ENCODE data around the gene UIMC1. TPM values are rescaled to one million over a fixed set of nuclear protein-coding genes. Genes with fewer than 3 reads are reported as not detected.

UIMC1 gene
- polyA plus RNA-seq, 1 of the 3 experiments (the other 2 are of a cell fraction) = 19.9 TPM

DNA sequence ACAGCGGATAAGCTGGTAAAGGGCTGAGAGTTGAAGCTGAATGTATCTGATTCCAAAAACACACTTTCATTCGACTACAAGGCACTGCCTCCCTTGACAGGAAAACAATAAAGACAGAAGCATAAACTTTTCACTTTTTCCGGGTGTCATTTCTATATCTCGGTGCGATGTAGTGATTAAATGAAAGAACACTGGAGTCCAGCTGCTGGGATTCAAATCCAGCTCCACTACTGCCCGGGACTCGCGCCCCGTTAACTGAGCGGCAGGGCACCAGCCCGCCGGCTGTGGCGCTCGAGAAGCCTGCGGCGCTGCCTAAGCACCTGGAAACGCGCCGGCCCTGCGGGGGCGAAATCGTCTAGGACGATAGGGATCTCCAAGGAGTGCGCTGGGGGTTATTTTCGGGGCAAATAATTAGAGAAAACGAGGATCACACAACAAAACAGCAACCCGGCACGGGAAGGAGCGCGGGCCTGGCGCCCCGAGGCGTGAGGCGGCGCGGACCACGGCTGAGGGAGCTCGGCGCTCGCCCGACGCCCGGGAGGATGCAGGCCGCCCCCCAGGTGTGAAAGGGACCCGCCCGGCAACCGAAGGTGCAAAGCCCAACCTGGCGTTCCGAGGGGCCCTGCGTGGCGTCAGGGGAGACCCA, 837 bp downstream of the UIMC1 start:
- no peaks in the 10 kb centered on the region for H3K27me3 ChIP-seq (ENCODE audit: insufficient read depth)
- H3K9me2 ChIP-seq = no peaks in the 10 kb centered on the region
- peak overlapping the region; percentile 75 for H2AFZ ChIP-seq (ENCODE audit: low read depth)
- peak overlapping the region; percentile 96 for H3K9ac ChIP-seq
- peaks cover 57% of the 10 kb centered on the region for H3K79me2 ChIP-seq (ENCODE audit: insufficient read depth)
- H3K9me3 ChIP-seq = no peaks in the 10 kb centered on the region
- POLR2A ChIA-PET = interaction anchor here (0.6 to 1.1 kb wide), 5 partner anchors 12 to 475 kb away, joined by 3 to 4 read pairs (median 3); no protein-coding TSS in a partner anchor
- peak; percentile 68 for DNase-seq
- H3F3A ChIP-seq (replicated peaks; ENCODE audit: insufficient read depth) = no peaks in the 10 kb centered on the region
- no peak for TF ChIP-seq RFX5 (IDR thresholded peaks at IDR 0.05; ENCODE audit: low read length)
- no peak for TF ChIP-seq JUND (IDR thresholded peaks at IDR 0.05)
- TF ChIP-seq RXRA (IDR thresholded peaks at IDR 0.05; ENCODE audit: borderline replicate concordance, low read depth) = no peak
- TF ChIP-seq USF1 (IDR thresholded peaks at IDR 0.05; ENCODE audit: borderline replicate concordance, low read depth) = no peak
- TF ChIP-seq RAD21 (IDR thresholded peaks at IDR 0.05; ENCODE audit: low read length) = 0 out of 2 replicates have a peak, but pooled peaks have one; percentile 9
- TF ChIP-seq, protein P1, sequence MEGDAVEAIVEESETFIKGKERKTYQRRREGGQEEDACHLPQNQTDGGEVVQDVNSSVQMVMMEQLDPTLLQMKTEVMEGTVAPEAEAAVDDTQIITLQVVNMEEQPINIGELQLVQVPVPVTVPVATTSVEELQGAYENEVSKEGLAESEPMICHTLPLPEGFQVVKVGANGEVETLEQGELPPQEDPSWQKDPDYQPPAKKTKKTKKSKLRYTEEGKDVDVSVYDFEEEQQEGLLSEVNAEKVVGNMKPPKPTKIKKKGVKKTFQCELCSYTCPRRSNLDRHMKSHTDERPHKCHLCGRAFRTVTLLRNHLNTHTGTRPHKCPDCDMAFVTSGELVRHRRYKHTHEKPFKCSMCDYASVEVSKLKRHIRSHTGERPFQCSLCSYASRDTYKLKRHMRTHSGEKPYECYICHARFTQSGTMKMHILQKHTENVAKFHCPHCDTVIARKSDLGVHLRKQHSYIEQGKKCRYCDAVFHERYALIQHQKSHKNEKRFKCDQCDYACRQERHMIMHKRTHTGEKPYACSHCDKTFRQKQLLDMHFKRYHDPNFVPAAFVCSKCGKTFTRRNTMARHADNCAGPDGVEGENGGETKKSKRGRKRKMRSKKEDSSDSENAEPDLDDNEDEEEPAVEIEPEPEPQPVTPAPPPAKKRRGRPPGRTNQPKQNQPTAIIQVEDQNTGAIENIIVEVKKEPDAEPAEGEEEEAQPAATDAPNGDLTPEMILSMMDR (IDR thresholded peaks at IDR 0.05) = peak; percentile 56
- no peak for TF ChIP-seq MAX (IDR thresholded peaks at IDR 0.05; ENCODE audit: low read depth)
- TF ChIP-seq TAF1 (IDR thresholded peaks at IDR 0.05; ENCODE audit: borderline replicate concordance, low read depth, low read length) = 0 out of 2 replicates have a peak, but pooled peaks have one; percentile 11
- no peak for TF ChIP-seq MEF2A (IDR thresholded peaks at IDR 0.05; ENCODE audit: borderline replicate concordance, low read depth)
- TF ChIP-seq RCOR1 (IDR thresholded peaks at IDR 0.05; ENCODE audit: low read length) = no peak
- TF ChIP-seq POLR2AphosphoS5 (IDR thresholded peaks at IDR 0.05; ENCODE audit: low read depth, low read length) = no peak
- TF ChIP-seq MXI1 (IDR thresholded peaks at IDR 0.05; ENCODE audit: low read depth, low read length) = 0 out of 2 replicates have a peak, but pooled peaks have one; percentile 15
- H3K4me1 ChIP-seq (ENCODE audit: control insufficient read depth in 1 of 2, insufficient read depth in 2 of 2, low read depth in 1 of 2, low read length in 1 of 2) = peaks cover 8% of the 10 kb centered on the region in 2 experiments; a peak in 3 of 4 replicates
- peak overlapping the region; percentile 73 to 86 for H3K4me3 ChIP-seq (ENCODE audit: low read depth in 2 of 2, low read length in 1 of 2)
- peak overlapping the region; percentile 85 to 88 for H3K27ac ChIP-seq (ENCODE audit: low read depth in 2 of 2, low read length in 1 of 2)
- peaks cover 0 to 9% of the 10 kb centered on the region in 2 experiments for H3K36me3 ChIP-seq (replicated peaks in 1 of 2; ENCODE audit: control insufficient read depth in 1 of 2, insufficient read depth in 2 of 2, low read length in 1 of 2)
- CTCF ChIA-PET = interaction anchor here (0.6 to 5.2 kb wide), 11 partner anchors 13 to 348 kb away, joined by 3 to 21 read pairs (median 3); partner anchors contain the start of gene ZNF346
- WGBS (ENCODE audit: low lambda C conversion rate) = 2% methylated on average over 35 of the region's 51 CpGs
- peak overlapping the region; percentile 91 for H3K4me2 ChIP-seq
- H4K20me1 ChIP-seq (ENCODE audit: insufficient read depth) = peaks cover 43% of the 10 kb centered on the region

DNA sequence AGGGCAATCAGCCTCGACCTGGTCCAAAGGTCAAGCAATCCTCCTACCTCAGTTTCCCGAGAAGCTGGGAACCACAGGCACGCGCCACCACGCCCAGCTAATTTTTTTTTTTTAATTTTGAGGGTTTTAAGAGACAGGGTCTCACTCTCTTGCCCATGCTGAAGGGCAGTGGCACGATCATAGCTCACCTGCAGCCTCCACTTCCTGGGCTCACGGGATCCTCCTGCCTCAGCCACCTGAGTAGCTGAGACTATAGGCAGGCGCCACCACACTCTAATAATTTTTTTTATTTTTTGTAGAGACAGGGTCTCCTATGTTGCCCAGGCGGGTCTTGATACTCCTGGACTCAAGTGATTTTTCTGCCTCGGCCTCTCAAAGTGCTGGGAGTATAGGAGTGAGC, 1.6 kb downstream of the UIMC1 start:
- H3K27ac ChIP-seq (ENCODE audit: low read depth in 2 of 2, low read length in 1 of 2) = no peak overlapping the region
- peak overlapping the region; percentile 73 to 86 for H3K4me3 ChIP-seq (ENCODE audit: low read depth in 2 of 2, low read length in 1 of 2)
- POLR2A ChIA-PET = interaction anchor here (0.6 to 1.0 kb wide), 3 partner anchors 11 to 187 kb away, joined by 3 to 4 read pairs (median 3); no protein-coding TSS in a partner anchor
- 90% methylated on average over 10 of the region's 10 CpGs for WGBS (ENCODE audit: low lambda C conversion rate)
- peak overlapping the region; percentile 96; the same call in 1 of the 2 replicates for H3K9ac ChIP-seq
- H3K4me1 ChIP-seq (ENCODE audit: control insufficient read depth in 1 of 2, insufficient read depth in 2 of 2, low read depth in 1 of 2, low read length in 1 of 2) = peaks cover 8% of the 10 kb centered on the region in 2 experiments; a peak in 3 of 4 replicates
- no peak for DNase-seq
- H3F3A ChIP-seq (replicated peaks; ENCODE audit: insufficient read depth) = no peaks in the 10 kb centered on the region
- H2AFZ ChIP-seq (ENCODE audit: low read depth) = no peak overlapping the region
- peaks cover 0 to 10% of the 10 kb centered on the region in 2 experiments for H3K36me3 ChIP-seq (replicated peaks in 1 of 2; ENCODE audit: control insufficient read depth in 1 of 2, insufficient read depth in 2 of 2, low read length in 1 of 2)
- peaks cover 51% of the 10 kb centered on the region for H4K20me1 ChIP-seq (ENCODE audit: insufficient read depth)
- CTCF ChIA-PET = interaction anchor here (0.6 to 5.2 kb wide), 11 partner anchors 12 to 347 kb away, joined by 3 to 21 read pairs (median 3); partner anchors contain the start of gene ZNF346
- H3K79me2 ChIP-seq (ENCODE audit: insufficient read depth) = peaks cover 65% of the 10 kb centered on the region
- H3K4me2 ChIP-seq = peak overlapping the region; percentile 91
- H3K9me3 ChIP-seq = no peaks in the 10 kb centered on the region
- H3K9me2 ChIP-seq = no peaks in the 10 kb centered on the region
- H3K27me3 ChIP-seq (ENCODE audit: insufficient read depth) = no peaks in the 10 kb centered on the region
- no peak for TF ChIP-seq PBX3 (IDR thresholded peaks at IDR 0.05)
- TF ChIP-seq FOXJ3 (CRISPR knock-in tag; IDR thresholded peaks at IDR 0.05) = no peak
- no peak for TF ChIP-seq EP300 (IDR thresholded peaks at IDR 0.05; ENCODE audit: borderline replicate concordance in 1 of 2, low read depth in 1 of 2, low read length in 1 of 2)
- no peak for TF ChIP-seq NRF1 (IDR thresholded peaks at IDR 0.05; ENCODE audit: low read depth, low read length)
- TF ChIP-seq CHD2 (IDR thresholded peaks at IDR 0.05; ENCODE audit: low read length, partially characterized antibody) = no peak
- TF ChIP-seq FOXM1 (IDR thresholded peaks at IDR 0.05; ENCODE audit: low read depth) = no peak
- no peak for TF ChIP-seq TCF12 (IDR thresholded peaks at IDR 0.05)
- TF ChIP-seq SIN3A (IDR thresholded peaks at IDR 0.05; ENCODE audit: borderline replicate concordance, low read depth, low read length) = no peak
- no peak for TF ChIP-seq RXRA (IDR thresholded peaks at IDR 0.05; ENCODE audit: borderline replicate concordance, low read depth)
- TF ChIP-seq USF1 (IDR thresholded peaks at IDR 0.05; ENCODE audit: borderline replicate concordance, low read depth) = no peak
- TF ChIP-seq POLR2AphosphoS5 (IDR thresholded peaks at IDR 0.05; ENCODE audit: low read depth, low read length) = no peak
- no peak for TF ChIP-seq GATA2 (CRISPR knock-in tag; IDR thresholded peaks at IDR 0.05)
- TF ChIP-seq NFIC (IDR thresholded peaks at IDR 0.05; ENCODE audit: borderline replicate concordance) = no peak
- no peak for TF ChIP-seq SMC3 (IDR thresholded peaks at IDR 0.05; ENCODE audit: low read depth, low read length)
- no peak for TF ChIP-seq JUND (IDR thresholded peaks at IDR 0.05)
- TF ChIP-seq ELF1 (IDR thresholded peaks at IDR 0.05) = no peak
